GM04503 (cell line): ENCODE measurements around the gene SNX14.

ENCODE experiments used
- DNase-seq: peaks from one replicate; pipeline ENCODE4 v3.0.0-alpha.2; 2012; ENCODE audit warnings: low read depth

The SNX14 gene

GRCh38 chr6:85506441-85507093, 87.1 kb downstream of the SNX14 start:
- DNase-seq, result no peak

GRCh38 chr6:85498596-85499258, 94.9 kb downstream of the SNX14 start:
- DNase-seq, result no peak

GRCh38 chr6:85496856-85497255, 96.8 kb downstream of the SNX14 start:
- no peak for DNase-seq

- DNase-seq, result no peak
These were observed 97.6 kb downstream of the SNX14 start for GRCh38 chr6:85496009-85496579.

- no peak for DNase-seq
These were observed 98.8 kb downstream of the SNX14 start for GRCh38 chr6:85494547-85495536.

- no peak for DNase-seq
These were observed 100.3 kb downstream of the SNX14 start for GRCh38 chr6:85493389-85493788.

GRCh38 chr6:85490516-85491248, 103.0 kb downstream of the SNX14 start:
- DNase-seq, result no peak

- DNase-seq, result no peak
These were observed 108.7 kb downstream of the SNX14 start for GRCh38 chr6:85484948-85485347.

GRCh38 chr6:85483846-85484245, 109.8 kb downstream of the SNX14 start:
- DNase-seq, result no peak

GRCh38 chr6:85482905-85483700, 110.6 kb downstream of the SNX14 start:
- no peak for DNase-seq

GRCh38 chr6:85482206-85482904, 111.3 kb downstream of the SNX14 start:
- DNase-seq, result peak; percentile 86

GRCh38 chr6:85479208-85479607, 114.5 kb downstream of the SNX14 start:
- no peak for DNase-seq

GRCh38 chr6:85476532-85476931, 117.1 kb downstream of the SNX14 start:
- no peak for DNase-seq

GRCh38 chr6:85473748-85474147, 119.9 kb downstream of the SNX14 start:
- DNase-seq, result no peak

- no peak for DNase-seq
These were observed 120.9 kb downstream of the SNX14 start for GRCh38 chr6:85472744-85473143.

GRCh38 chr6:85470023-85470410, 123.6 kb downstream of the SNX14 start:
- no peak for DNase-seq

GRCh38 chr6:85469276-85470022, 124.2 kb downstream of the SNX14 start:
- no peak for DNase-seq

- DNase-seq, result no peak
These were observed 125.3 kb downstream of the SNX14 start for GRCh38 chr6:85468326-85468725.

- DNase-seq, result no peak
These were observed 127.9 kb downstream of the SNX14 start for GRCh38 chr6:85465762-85466161.
